Esophagus muscularis mucosa (tissue), 4 donors: ENCODE measurements around the gene DUSP16. TPM values are rescaled to one million over a fixed set of nuclear protein-coding genes. Genes with fewer than 3 reads are reported as not detected.

Experiments
- DNase-seq: peaks from one replicate; pipeline ENCODE4 v3.0.0-alpha.2; 2017; ENCODE audit errors: extremely low spot score
- H3K27ac ChIP-seq, 4 donors: fragments of 200-600 bp; sonication (generic); replicated peaks in 1 of 4; 1 replicate in 3 of 4; 2 replicates in 1 of 4; pipeline ENCODE4 v1.5.1; 2016 to 2019; ENCODE audit warnings: mild to moderate bottlenecking in 1 of 4
- H3K27me3 ChIP-seq, 4 donors: fragments of 200-600 bp; sonication (generic); one replicate each; pipeline versions ENCODE4 v1.5.1 to v1.6.0; 2016 to 2019
- H3K36me3 ChIP-seq, 4 donors: fragments of 200-600 bp; sonication (generic); one replicate each; pipeline ENCODE4 v1.5.1; 2016 to 2019
- H3K4me1 ChIP-seq, 4 donors: fragments of 200-600 bp; sonication (generic); one replicate each; pipeline ENCODE4 v1.5.1; 2016 to 2019
- H3K4me3 ChIP-seq, 4 donors: fragments of 200-600 bp; sonication (generic); 1 replicate in 2 of 4; 2 replicates in 2 of 4; pipeline ENCODE4 v1.5.1; 2016 to 2019; ENCODE audit warnings: mild to moderate bottlenecking in 4 of 4, moderate library complexity in 1 of 4
- H3K9me3 ChIP-seq, 4 donors: fragments of 200-600 bp; sonication (generic); 1 replicate in 3 of 4; 2 replicates in 1 of 4; pipeline ENCODE4 v1.5.1; 2016 to 2019
- EP300 ChIP-seq: sonication (generic); formaldehyde crosslinking; IDR thresholded peaks from one replicate; pipeline ENCODE4 v1.6.1; 2017; ENCODE audit warnings: antibody characterized with exemption
- POLR2A ChIP-seq: fragments of 450-650 bp; IDR thresholded peaks from one replicate; pipeline ENCODE4 v1.6.1; 2017; ENCODE audit warnings: antibody characterized with exemption, moderate library complexity, mild to moderate bottlenecking, low read depth
- POLR2AphosphoS5 ChIP-seq, 2 donors: sonication (generic); formaldehyde crosslinking; IDR thresholded peaks; one replicate each; pipeline ENCODE4 v1.6.1; 2017; ENCODE audit warnings: antibody characterized with exemption in 2 of 2
- WGBS: methylation state at CpG from one replicate; pipeline ENCODE4 v1.1.5; 2018; 5-methylcytosine and 5-hydroxymethylcytosine counted together
- intact Hi-C: fragments of 100-400 bp; cut with DNase I; formaldehyde crosslinking; loops from one replicate; pipeline ENCODE4 v1.15.1; 2023
- total RNA-seq, 4 donors: library from RNA; depleted of rRNA; stranded (reverse); fragments of >200 nt; gene quantifications; one replicate each; pipeline versions ENCODE4 v1.1.0 to v1.2.1, GENCODE V29; 2016
- TF ChIP-seq, protein P1 (sequence below), 3 experiments: fragments of 200-600 bp in 2 of 3; fragments of 450-650 bp in 1 of 3; sonication (generic) in 2 of 3; IDR thresholded peaks; one replicate each; pipeline ENCODE4 v1.5.1; 2017 to 2019; ENCODE audit warnings: antibody characterized with exemption in 3 of 3, mild to moderate bottlenecking in 2 of 3, moderate library complexity in 1 of 3

DUSP16 gene
- total RNA-seq, 4 donors from 2014 or later = 10.0 to 17.0 (median 13.9) TPM

DNA sequence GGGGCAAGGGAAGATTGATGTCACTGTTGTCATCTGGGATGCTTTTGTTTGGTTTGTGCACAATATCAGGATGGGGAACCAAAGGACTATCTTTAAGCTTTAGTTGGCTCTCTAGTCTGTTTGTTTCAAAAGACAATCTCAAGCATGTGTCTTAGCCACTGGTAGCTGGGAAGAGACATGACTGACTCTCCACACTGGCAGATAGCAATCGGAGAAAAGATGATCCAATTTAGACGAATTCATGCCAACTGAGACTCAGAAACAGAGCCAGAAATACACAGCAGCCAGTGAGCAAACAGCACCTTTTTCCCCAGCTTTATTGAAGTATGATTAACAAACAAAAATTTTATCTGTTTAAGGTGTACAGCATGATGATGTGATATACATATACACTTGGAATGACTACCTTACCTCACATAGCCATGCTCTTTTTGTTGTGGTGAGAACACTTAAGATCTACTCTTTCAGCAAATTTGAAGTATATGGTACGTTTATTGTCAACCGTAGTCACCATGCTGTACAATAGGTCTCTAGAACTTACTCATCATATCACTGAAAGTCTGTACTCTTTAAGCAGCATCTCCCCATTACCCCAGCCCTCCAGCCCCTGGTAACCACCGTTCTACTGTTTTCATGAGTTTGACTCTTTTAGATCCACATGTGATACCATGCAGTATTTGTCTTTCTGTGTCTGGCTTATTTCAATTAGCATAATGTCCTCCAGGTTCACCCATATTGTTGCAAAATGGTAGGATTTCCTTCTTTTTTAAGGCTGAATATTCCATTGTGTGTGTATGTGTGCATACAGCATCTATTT, 50.6 kb downstream of the DUSP16 start:
- Histone ChIP-seq H3K36me3 (peaks cover 0 to 5% (median 0%) of the 10 kb centered on the region in 4 donors), H3K4me3 (no peak overlapping the region), H3K27me3 (no peaks in the 10 kb centered on the region), H3K9me3 (no peaks in the 10 kb centered on the region), H3K4me1 (peaks cover 22 to 25% (median 25%) of the 10 kb centered on the region in 4 donors), H3K27ac (no peak overlapping the region)
- WGBS = 81% methylated on average over 5 of the region's 5 CpGs
- no peak for TF ChIP-seq EP300
- no peak for TF ChIP-seq POLR2AphosphoS5 (IDR thresholded peaks at IDR 0.05)
- TF ChIP-seq, protein P1, sequence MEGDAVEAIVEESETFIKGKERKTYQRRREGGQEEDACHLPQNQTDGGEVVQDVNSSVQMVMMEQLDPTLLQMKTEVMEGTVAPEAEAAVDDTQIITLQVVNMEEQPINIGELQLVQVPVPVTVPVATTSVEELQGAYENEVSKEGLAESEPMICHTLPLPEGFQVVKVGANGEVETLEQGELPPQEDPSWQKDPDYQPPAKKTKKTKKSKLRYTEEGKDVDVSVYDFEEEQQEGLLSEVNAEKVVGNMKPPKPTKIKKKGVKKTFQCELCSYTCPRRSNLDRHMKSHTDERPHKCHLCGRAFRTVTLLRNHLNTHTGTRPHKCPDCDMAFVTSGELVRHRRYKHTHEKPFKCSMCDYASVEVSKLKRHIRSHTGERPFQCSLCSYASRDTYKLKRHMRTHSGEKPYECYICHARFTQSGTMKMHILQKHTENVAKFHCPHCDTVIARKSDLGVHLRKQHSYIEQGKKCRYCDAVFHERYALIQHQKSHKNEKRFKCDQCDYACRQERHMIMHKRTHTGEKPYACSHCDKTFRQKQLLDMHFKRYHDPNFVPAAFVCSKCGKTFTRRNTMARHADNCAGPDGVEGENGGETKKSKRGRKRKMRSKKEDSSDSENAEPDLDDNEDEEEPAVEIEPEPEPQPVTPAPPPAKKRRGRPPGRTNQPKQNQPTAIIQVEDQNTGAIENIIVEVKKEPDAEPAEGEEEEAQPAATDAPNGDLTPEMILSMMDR (IDR thresholded peaks at IDR 0.05) = no peak
- no peak for TF ChIP-seq POLR2A
- intact Hi-C loops = no loop called here
- DNase-seq = no peak

- H3K27ac ChIP-seq = no peak overlapping the region
- H3K36me3 ChIP-seq = no peaks in the 10 kb centered on the region
- peaks cover 30 to 34% (median 33%) of the 10 kb centered on the region in 4 donors for H3K4me1 ChIP-seq
- 67% methylated on average over 3 of the region's 3 CpGs for WGBS
- H3K9me3 ChIP-seq = no peaks in the 10 kb centered on the region
- DNase-seq = no peak
- intact Hi-C loops = no loop called here
- no peaks in the 10 kb centered on the region for H3K27me3 ChIP-seq
- TF ChIP-seq, protein P1 (IDR thresholded peaks at IDR 0.05) = no peak
- TF ChIP-seq POLR2A (no peak), EP300 (no peak), POLR2AphosphoS5 (IDR thresholded peaks at IDR 0.05) (no peak)
- H3K4me3 ChIP-seq = no peak overlapping the region
Observed at GRCh38 chr12:12511021-12511783, 51.5 kb downstream of the DUSP16 start.

- 92% methylated on average over 2 of the region's 2 CpGs for WGBS
- Histone ChIP-seq H3K4me3 (no peak overlapping the region), H3K27me3 (no peaks in the 10 kb centered on the region), H3K9me3 (no peaks in the 10 kb centered on the region), H3K4me1 (peaks cover 36 to 41% (median 38%) of the 10 kb centered on the region in 4 donors), H3K36me3 (no peaks in the 10 kb centered on the region), H3K27ac (no peak overlapping the region)
- no peak for DNase-seq
- no peak for TF ChIP-seq EP300
- no peak for TF ChIP-seq POLR2AphosphoS5 (IDR thresholded peaks at IDR 0.05)
- no peak for TF ChIP-seq POLR2A
- TF ChIP-seq, protein P1 (IDR thresholded peaks at IDR 0.05) = no peak
- intact Hi-C loops = no loop called here
Observed at GRCh38 chr12:12510551-12510950, 52.1 kb downstream of the DUSP16 start.

DNA sequence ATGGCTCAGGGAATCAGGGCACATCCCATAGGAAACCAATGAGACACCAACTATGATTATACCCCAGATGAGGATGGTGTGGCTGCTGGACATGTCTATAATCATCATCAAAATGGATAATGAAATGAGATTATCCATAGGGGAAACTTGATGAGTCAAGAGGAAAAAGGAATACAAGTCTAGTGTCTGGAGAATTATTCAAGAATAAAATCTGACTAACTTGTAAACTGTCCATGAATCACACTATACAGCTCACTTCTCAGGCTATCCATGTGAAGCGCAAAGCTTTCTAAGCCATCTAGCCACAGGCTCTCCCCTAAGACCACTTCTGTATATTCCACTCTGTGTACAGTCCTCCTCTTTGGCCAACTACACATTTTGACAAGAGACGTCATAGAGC, 52.5 kb downstream of the DUSP16 start:
- Histone ChIP-seq H3K27me3 (no peaks in the 10 kb centered on the region), H3K27ac (no peak overlapping the region), H3K9me3 (no peaks in the 10 kb centered on the region), H3K4me3 (no peak overlapping the region), H3K4me1 (peaks cover 40 to 45% (median 42%) of the 10 kb centered on the region in 4 donors), H3K36me3 (no peaks in the 10 kb centered on the region)
- 84% methylated on average over 2 of the region's 2 CpGs for WGBS
- TF ChIP-seq, protein P1 (IDR thresholded peaks at IDR 0.05) = no peak
- TF ChIP-seq EP300 (no peak), POLR2A (no peak), POLR2AphosphoS5 (IDR thresholded peaks at IDR 0.05) (no peak)
- no peak for DNase-seq
- intact Hi-C loops = no loop called here
